Skeletal muscle tissue (tissue), 4 donors: ENCODE measurements around the gene EFNA5. TPM values are rescaled to one million over a fixed set of nuclear protein-coding genes. Genes with fewer than 3 reads are reported as not detected.

Experiments used
- H3K27ac ChIP-seq: one replicate; pipeline ENCODE4 v1.7.0; 2013; ENCODE audit warnings: mild to moderate bottlenecking, low read depth, low read length, inconsistent platforms
- H3K27me3 ChIP-seq, 3 donors: one replicate each; pipeline ENCODE4 v1.7.0; 2013; ENCODE audit warnings: low read length in 3 of 3; ENCODE audit not compliant: control insufficient read depth in 3 of 3, insufficient read depth in 3 of 3
- H3K36me3 ChIP-seq, 3 donors: one replicate each; pipeline ENCODE4 v1.7.0; 2013; ENCODE audit warnings: low read length in 3 of 3; ENCODE audit not compliant: control insufficient read depth in 3 of 3, insufficient read depth in 3 of 3
- H3K4me1 ChIP-seq, 3 donors: one replicate each; pipeline ENCODE4 v1.7.0; 2013; ENCODE audit warnings: low read length in 3 of 3, mild to moderate bottlenecking in 3 of 3; ENCODE audit not compliant: control insufficient read depth in 3 of 3, insufficient read depth in 3 of 3
- H3K4me3 ChIP-seq, 3 donors: one replicate each; pipeline ENCODE4 v1.7.0; 2013; ENCODE audit warnings: low read length in 3 of 3
- H3K9ac ChIP-seq, 3 donors: one replicate each; pipeline ENCODE4 v1.7.0; 2013; ENCODE audit warnings: low read length in 3 of 3, mild to moderate bottlenecking in 3 of 3, moderate library complexity in 2 of 3, low read depth in 1 of 3
- H3K9me3 ChIP-seq, 3 donors: one replicate each; pipeline ENCODE4 v1.7.0; 2013; ENCODE audit warnings: low read length in 3 of 3; ENCODE audit not compliant: control insufficient read depth in 3 of 3
- total RNA-seq: library from RNA; depleted of rRNA; stranded (reverse); fragments of >200 nt; gene quantifications from one replicate; pipeline ENCODE4 v1.2.3, GENCODE V29; 2014
- donor health status: Osteomylitis.

Gene EFNA5
- total RNA-seq, 1 donor from 2014 or later = 8.4 TPM

- Histone ChIP-seq H3K4me1 (peaks cover 0 to 10% (median 5%) of the 10 kb centered on the region in 3 donors), H3K36me3 (no peaks in the 10 kb centered on the region), H3K27ac (no peak overlapping the region), H3K9ac (no peak overlapping the region), H3K27me3 (no peaks in the 10 kb centered on the region), H3K4me3 (no peak overlapping the region), H3K9me3 (no peaks in the 10 kb centered on the region)
These were observed 292.4 kb downstream of the EFNA5 start for GRCh38 chr5:107378218-107378899.

DNA sequence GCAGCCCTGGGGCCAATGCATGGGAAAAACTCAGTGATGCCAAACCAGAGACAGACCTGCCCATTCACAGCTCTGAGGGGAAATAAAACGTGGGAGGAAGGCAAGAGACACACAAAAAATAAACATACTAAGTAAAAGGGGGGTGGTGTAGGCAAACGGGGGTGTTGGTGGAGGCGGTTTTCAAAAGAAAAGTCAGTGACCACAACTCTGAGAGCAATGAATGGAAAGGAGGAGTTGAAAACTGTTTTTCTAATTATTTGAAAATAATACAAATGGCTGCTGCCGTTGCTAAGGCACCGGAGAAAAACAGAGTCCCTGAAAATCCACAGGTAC is 293.5 kb downstream of the EFNA5 start:
- Histone ChIP-seq H3K36me3 (no peaks in the 10 kb centered on the region), H3K4me1 (peaks cover 0 to 10% (median 5%) of the 10 kb centered on the region in 3 donors), H3K9me3 (no peaks in the 10 kb centered on the region), H3K9ac (no peak overlapping the region), H3K27me3 (no peaks in the 10 kb centered on the region), H3K4me3 (no peak overlapping the region), H3K27ac (no peak overlapping the region)

DNA sequence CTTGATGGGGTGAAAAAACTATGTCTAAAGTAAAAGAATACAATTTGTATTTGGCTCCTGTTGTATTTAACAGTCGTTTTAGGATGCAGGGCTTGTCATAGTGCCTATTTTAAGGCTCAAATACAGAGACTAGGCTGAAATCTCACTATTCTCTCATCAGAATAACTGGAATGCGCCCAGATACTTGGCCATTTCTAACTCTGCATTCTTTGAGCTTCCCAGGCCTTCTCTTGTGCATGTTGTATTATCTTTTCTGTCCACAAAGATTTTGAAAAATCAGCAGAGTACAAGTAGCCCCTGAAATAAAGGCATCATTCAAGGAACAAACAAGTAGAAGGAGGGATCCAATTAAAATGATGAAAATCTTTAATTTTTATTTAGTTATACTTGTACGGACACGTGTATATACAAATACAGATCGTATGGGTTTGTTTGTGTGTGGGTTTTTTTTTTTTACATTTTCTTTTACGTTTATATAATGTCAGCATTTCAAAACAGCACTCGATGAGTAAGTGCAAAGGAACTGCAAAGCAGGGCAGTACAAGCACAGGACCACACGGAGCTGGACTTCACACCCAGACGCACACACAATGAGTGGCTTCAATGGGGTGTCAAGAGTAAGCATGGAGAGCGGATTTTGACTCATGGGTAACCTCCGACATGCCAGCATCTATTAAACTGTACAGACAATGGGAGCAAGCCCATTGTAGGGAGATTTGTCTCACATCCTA is 294.0 kb downstream of the EFNA5 start:
- H3K4me1 ChIP-seq = peaks cover 0 to 8% (median 5%) of the 10 kb centered on the region in 3 donors
- H3K36me3 ChIP-seq = no peaks in the 10 kb centered on the region
- no peaks in the 10 kb centered on the region for H3K9me3 ChIP-seq
- no peak overlapping the region for H3K27ac ChIP-seq
- H3K4me3 ChIP-seq = no peak overlapping the region
- H3K9ac ChIP-seq = no peak overlapping the region
- no peaks in the 10 kb centered on the region for H3K27me3 ChIP-seq

GRCh38 chr5:107373549-107374263 is 297.0 kb downstream of the EFNA5 start:
- no peak overlapping the region for H3K27ac ChIP-seq
- H3K36me3 ChIP-seq = no peaks in the 10 kb centered on the region
- H3K9me3 ChIP-seq = no peaks in the 10 kb centered on the region

GRCh38 chr5:107372723-107373450 is 297.9 kb downstream of the EFNA5 start:
- H3K36me3 ChIP-seq = no peaks in the 10 kb centered on the region
- H3K9ac ChIP-seq = no peak overlapping the region
- H3K4me1 ChIP-seq = peaks cover 0 to 3% (median 0%) of the 10 kb centered on the region in 3 donors
- H3K9me3 ChIP-seq = no peaks in the 10 kb centered on the region
- no peak overlapping the region for H3K27ac ChIP-seq
- H3K4me3 ChIP-seq = no peak overlapping the region
- no peaks in the 10 kb centered on the region for H3K27me3 ChIP-seq

More at GRCh38 chr5:107373549-107374263, 297.0 kb downstream of the EFNA5 start:
- Histone ChIP-seq H3K27me3 (no peaks in the 10 kb centered on the region), H3K9ac (no peak overlapping the region), H3K4me3 (no peak overlapping the region), H3K4me1 (peaks cover 0 to 3% (median 0%) of the 10 kb centered on the region in 3 donors)

DNA sequence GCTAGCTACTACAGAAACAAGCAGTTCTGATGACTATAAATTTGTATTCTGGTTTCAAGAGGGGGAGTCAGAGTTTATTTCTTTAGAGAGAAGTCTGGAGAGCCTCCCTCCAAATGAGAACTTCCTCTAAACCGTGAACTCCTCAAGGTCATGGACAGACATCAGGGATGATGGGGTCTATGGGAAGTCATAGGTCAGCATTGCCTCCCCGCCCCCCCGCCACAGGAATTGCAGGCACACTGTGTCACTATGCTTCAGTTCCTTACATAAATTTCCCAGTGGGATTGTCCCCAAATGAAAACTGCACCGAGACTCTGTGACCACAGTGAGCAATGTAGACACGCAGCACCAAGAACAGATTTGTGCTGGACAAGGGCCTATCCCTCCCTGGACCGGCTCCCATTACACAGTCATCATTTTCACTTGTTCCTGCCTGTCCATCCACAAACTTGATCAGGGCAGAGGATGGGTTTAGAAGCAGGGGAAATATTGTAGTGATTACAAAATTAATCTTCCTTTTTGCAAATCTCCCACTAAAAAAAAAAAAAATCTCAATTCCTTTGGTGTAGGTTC is 300.3 kb downstream of the EFNA5 start:
- Histone ChIP-seq H3K4me1 (peaks cover 0 to 3% (median 0%) of the 10 kb centered on the region in 3 donors), H3K27ac (no peak overlapping the region), H3K36me3 (no peaks in the 10 kb centered on the region), H3K4me3 (no peak overlapping the region), H3K9ac (no peak overlapping the region), H3K9me3 (no peaks in the 10 kb centered on the region), H3K27me3 (no peaks in the 10 kb centered on the region)

DNA sequence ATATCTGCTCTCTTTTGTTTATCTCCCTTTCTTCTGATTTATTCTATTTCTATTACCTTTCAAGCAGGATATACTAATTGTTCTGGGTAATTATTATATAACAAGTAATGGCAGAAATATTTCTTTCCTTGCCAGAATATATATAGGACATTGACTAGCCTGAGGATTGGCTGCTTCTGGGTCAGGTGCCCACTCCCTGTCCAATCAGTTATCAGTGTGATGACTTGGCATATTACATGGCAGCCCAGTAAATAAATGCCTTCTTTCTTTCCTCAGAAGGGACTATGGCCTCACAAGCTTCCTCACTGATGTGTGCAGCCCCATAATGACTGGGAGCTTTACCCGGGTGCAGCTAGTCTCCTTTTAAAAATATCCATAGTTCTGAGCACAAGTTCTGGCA is 301.1 kb downstream of the EFNA5 start:
- no peaks in the 10 kb centered on the region for H3K27me3 ChIP-seq
- no peak overlapping the region for H3K9ac ChIP-seq
- H3K4me3 ChIP-seq = no peak overlapping the region
- peaks cover 0 to 3% (median 0%) of the 10 kb centered on the region in 3 donors for H3K4me1 ChIP-seq
- H3K27ac ChIP-seq = no peak overlapping the region
- no peaks in the 10 kb centered on the region for H3K9me3 ChIP-seq
- H3K36me3 ChIP-seq = no peaks in the 10 kb centered on the region

DNA sequence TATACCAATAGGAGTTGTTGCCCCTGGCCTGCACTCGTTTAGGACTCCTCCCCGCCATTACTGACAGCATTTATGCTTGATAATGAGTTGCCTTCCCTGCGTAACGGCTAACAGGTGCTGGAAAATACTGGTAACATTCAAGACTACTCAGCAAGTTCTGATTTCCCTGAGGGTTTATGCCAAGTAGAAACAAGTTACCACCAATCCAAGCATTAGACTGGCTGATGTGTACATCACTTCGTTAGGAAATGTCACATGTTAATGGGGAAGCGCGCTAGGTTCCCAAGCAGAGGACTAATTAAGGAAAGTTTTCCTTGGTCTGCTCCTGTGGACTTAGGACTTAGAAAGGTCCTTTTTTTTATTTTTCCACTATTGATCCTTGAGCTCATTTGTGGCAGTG is 302.1 kb downstream of the EFNA5 start:
- peaks cover 0 to 3% (median 0%) of the 10 kb centered on the region in 3 donors for H3K4me1 ChIP-seq
- H3K27me3 ChIP-seq = no peaks in the 10 kb centered on the region
- H3K36me3 ChIP-seq = no peaks in the 10 kb centered on the region
- no peak overlapping the region for H3K4me3 ChIP-seq
- no peak overlapping the region for H3K9ac ChIP-seq
- no peak overlapping the region for H3K27ac ChIP-seq
- no peaks in the 10 kb centered on the region for H3K9me3 ChIP-seq

- Histone ChIP-seq H3K9ac (no peak overlapping the region), H3K9me3 (no peaks in the 10 kb centered on the region), H3K36me3 (no peaks in the 10 kb centered on the region), H3K27ac (no peak overlapping the region), H3K4me1 (peaks cover 0 to 3% (median 0%) of the 10 kb centered on the region in 3 donors), H3K27me3 (no peaks in the 10 kb centered on the region), H3K4me3 (no peak overlapping the region)
These were observed 302.8 kb downstream of the EFNA5 start for GRCh38 chr5:107367939-107368338.
